ENCODE measurements around the gene ELMO1. TPM values are rescaled to one million over a fixed set of nuclear protein-coding genes. Genes with fewer than 3 reads are reported as not detected.

The ELMO1 gene
- total RNA-seq, 1 donor from 2014 or later: 132 TPM

GRCh38 chr7:37385787-37386186 is 62.9 kb downstream of the ELMO1 start:
- Mint-ChIP-seq H3K36me3 (ENCODE audit: low read depth) (peaks cover 6% of the 10 kb centered on the region), H3K4me3 (no peak overlapping the region), H3K4me1 (peaks cover 33% of the 10 kb centered on the region), H3K9me3 (no peaks in the 10 kb centered on the region), H3K27me3 (no peaks in the 10 kb centered on the region), H3K27ac (no peak overlapping the region)
- DNase-seq (no peak), ATAC-seq (ENCODE audit: low read depth) (no peak)
- intact Hi-C loops (cut with micrococcal nuclease): no loop called here
- no peak for TF ChIP-seq CTCF (IDR thresholded peaks at IDR 0.05)
- POLR2A ChIA-PET: interaction anchor here (0.7 to 0.9 kb wide), 2 partner anchors 16 to 28 kb away, joined by 3 read pairs; no protein-coding TSS in a partner anchor
- CTCF ChIA-PET: no interaction called here

- no peak overlapping the region for H3K27ac Mint-ChIP-seq
- no peaks in the 10 kb centered on the region for H3K27me3 Mint-ChIP-seq
- H3K9me3 Mint-ChIP-seq: peaks cover 2% of the 10 kb centered on the region
- no peak for ATAC-seq (ENCODE audit: low read depth)
- peaks cover 25% of the 10 kb centered on the region for H3K4me1 Mint-ChIP-seq
- H3K4me3 Mint-ChIP-seq: no peak overlapping the region
- peaks cover 13% of the 10 kb centered on the region for H3K36me3 Mint-ChIP-seq (ENCODE audit: low read depth)
- no peak for DNase-seq
- ChIA-PET CTCF (no interaction called here), POLR2A (no interaction called here)
- no peak for TF ChIP-seq CTCF (IDR thresholded peaks at IDR 0.05)
- intact Hi-C loops (cut with micrococcal nuclease): no loop called here
These were observed 66.0 kb downstream of the ELMO1 start for GRCh38 chr7:37382546-37383088.

GRCh38 chr7:37380831-37381230 is 67.8 kb downstream of the ELMO1 start:
- Mint-ChIP-seq H3K27me3 (no peaks in the 10 kb centered on the region), H3K9me3 (peaks cover 12% of the 10 kb centered on the region)

GRCh38 chr7:37379546-37380277 is 69.0 kb downstream of the ELMO1 start:
- DNase-seq: no peak
- intact Hi-C loops (cut with micrococcal nuclease): no loop called here
- Mint-ChIP-seq H3K9me3 (peaks cover 15% of the 10 kb centered on the region), H3K27ac (no peak overlapping the region), H3K4me3 (no peak overlapping the region), H3K4me1 (peaks cover 9% of the 10 kb centered on the region), H3K27me3 (no peaks in the 10 kb centered on the region), H3K36me3 (ENCODE audit: low read depth) (peaks cover 33% of the 10 kb centered on the region)
- no peak for ATAC-seq (ENCODE audit: low read depth)
- ChIA-PET POLR2A (no interaction called here), CTCF (no interaction called here)
- no peak for TF ChIP-seq CTCF (IDR thresholded peaks at IDR 0.05)

More at GRCh38 chr7:37380831-37381230, 67.8 kb downstream of the ELMO1 start:
- ChIA-PET POLR2A (no interaction called here), CTCF (no interaction called here)
- Mint-ChIP-seq H3K4me1 (peaks cover 16% of the 10 kb centered on the region), H3K27ac (no peak overlapping the region), H3K4me3 (no peak overlapping the region), H3K36me3 (ENCODE audit: low read depth) (peaks cover 28% of the 10 kb centered on the region)
- no peak for ATAC-seq (ENCODE audit: low read depth)
- intact Hi-C loops (cut with micrococcal nuclease): no loop called here
- no peak for DNase-seq
- no peak for TF ChIP-seq CTCF (IDR thresholded peaks at IDR 0.05)

GRCh38 chr7:37377231-37377630 is 71.4 kb downstream of the ELMO1 start:
- CTCF ChIA-PET: no interaction called here
- Mint-ChIP-seq H3K4me1 (peaks cover 4% of the 10 kb centered on the region), H3K27me3 (no peaks in the 10 kb centered on the region), H3K9me3 (peaks cover 15% of the 10 kb centered on the region), H3K4me3 (no peak overlapping the region), H3K36me3 (ENCODE audit: low read depth) (peaks cover 37% of the 10 kb centered on the region), H3K27ac (no peak overlapping the region)
- intact Hi-C loops (cut with micrococcal nuclease): no loop called here
- TF ChIP-seq CTCF (IDR thresholded peaks at IDR 0.05): no peak
- no peak for ATAC-seq (ENCODE audit: low read depth)
- no peak for DNase-seq
- POLR2A ChIA-PET: no interaction called here

Data from activated B cell treated with CpG ODN at 0.5 μM for 24 hours (primary cell).